GM19452 (cell line): ENCODE data around the gene ELK3.

Experiments used
- ATAC-seq: cut with Tn5 transposase; IDR thresholded peaks from one replicate; pipeline ENCODE4 v1.9.1; 2021; ENCODE audit not compliant: unreplicated experiment

Gene ELK3

DNA sequence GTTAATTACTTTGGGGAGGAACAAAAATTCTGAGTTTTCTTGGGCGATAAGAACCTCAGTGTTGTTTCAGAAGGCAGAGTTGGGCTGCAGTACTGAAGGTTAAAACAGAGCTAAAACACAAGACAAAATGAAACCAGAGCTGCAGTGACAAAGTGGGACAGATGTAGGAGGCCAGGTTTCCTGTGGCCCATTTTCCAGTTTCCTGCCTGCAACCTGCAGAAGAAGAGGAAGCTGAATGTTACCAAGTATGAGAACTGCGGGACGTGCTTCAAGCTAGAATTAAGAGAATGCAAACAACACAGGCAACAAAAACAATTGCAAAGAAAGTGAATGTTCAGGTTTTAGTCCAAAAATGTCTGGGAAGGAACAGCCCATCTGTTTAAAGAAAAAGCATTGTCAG, 17.8 kb downstream of the ELK3 start:
- ATAC-seq: no peak

- ATAC-seq: no peak
Observed at GRCh38 chr12:96212456-96213375, 18.5 kb downstream of the ELK3 start.

DNA sequence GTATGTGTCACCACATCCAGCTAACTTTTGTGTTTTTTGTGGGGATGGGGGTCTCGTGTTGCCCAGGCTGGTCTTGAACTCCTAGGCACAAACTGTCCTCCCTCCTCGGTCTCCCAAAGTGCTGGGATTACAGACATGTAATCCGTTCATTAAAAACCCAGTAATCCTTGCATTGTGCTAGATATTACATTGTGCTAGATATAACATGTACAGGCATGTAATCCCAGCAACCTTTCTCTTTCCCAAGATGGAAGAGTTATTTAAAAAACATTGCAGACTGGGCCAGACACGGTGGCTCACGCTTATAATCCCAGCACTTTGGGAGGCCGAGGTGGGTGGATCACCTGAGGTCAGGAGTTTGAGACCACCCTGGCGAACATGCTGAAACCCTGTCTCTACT, 19.7 kb downstream of the ELK3 start:
- ATAC-seq: no peak

GRCh38 chr12:96215919-96216273, 21.7 kb downstream of the ELK3 start:
- ATAC-seq: no peak

GRCh38 chr12:96218989-96219678, 25.0 kb downstream of the ELK3 start:
- no peak for ATAC-seq

DNA sequence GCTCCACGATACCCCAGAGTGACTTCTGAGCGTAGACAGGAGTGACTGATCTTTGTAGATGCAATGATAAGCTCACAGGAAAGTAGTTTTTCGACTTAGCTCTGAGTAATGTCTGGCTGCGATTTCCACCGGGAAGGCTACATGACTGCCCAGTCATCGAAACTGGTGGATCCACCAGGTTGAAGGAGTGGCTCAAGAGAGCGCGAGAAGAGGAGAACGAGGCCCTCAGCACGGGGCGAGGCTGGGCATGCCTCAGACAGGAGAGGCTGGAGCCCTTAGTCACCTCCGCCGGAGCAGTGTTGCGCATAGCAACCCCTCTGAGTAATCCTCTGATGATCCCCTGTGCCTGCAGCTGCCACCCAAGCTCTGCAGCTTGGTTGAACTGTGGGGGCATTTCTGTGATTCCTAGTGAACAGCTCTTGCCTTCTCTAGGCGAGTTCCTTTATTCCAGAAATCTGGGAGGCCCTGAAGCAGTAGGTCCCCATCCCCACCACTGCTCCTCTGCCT, 25.6 kb downstream of the ELK3 start:
- no peak for ATAC-seq

GRCh38 chr12:96220902-96221301, 26.7 kb downstream of the ELK3 start:
- ATAC-seq: no peak

DNA sequence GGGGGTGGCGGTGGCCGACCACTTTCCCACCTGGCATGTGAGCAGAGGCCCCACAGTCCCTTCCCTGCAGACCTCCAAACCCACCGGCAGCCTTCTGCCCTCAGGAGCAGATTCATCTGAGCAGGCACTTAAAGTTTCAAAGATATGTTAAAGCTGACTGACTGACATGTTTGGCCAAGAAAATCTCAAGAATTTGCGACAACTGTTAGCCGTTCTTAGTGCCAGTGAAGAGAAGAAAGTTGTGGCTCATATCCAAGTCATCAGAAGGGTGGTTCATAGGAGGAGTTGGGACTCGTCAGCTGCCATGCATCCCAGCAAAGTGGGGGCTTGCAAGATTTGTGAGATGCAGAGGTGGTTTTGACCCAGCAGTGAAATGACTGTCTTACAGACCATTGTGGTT, 27.2 kb downstream of the ELK3 start:
- no peak for ATAC-seq

GRCh38 chr12:96223411-96224218, 29.4 kb downstream of the ELK3 start:
- ATAC-seq: no peak

DNA sequence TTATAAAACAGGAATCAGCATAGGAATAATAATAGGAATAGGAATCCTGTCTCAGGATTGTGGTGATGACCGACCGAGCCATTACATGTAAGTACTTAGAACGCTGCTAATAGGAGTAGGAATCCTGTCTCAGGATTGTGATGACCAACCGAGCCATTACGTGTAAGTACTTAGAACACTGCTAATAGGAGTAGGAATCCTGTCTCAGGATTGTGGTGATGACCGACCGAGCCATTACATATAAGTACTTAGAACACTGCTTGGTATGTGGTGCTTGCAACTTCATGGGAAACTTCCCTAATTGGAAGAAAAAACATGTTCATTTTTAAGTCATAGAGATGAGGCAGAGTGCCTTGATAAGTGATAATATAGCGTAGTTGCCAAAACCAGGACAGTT, 30.0 kb downstream of the ELK3 start:
- no peak for ATAC-seq

- ATAC-seq: no peak
Observed at GRCh38 chr12:96225044-96225855, 31.1 kb downstream of the ELK3 start.

GRCh38 chr12:96225994-96226399, 31.8 kb downstream of the ELK3 start:
- no peak for ATAC-seq

DNA sequence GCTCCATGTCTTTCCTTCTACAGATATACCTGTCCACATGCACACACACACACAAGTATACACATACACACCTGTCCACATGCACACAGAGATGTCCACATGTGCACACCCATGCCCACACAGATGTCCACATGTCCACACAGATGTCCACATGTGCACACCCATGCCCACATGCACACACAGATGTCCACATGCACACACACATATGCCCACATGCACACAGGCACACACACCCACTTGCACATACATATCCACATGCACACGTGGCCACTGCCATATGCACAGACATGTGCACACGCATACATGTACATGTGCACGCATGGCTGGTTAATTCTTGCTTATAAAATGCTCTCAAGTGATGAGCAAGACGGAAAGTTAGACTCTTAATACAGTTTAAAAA, 32.2 kb downstream of the ELK3 start:
- ATAC-seq: no peak

GRCh38 chr12:96226801-96227348, 32.7 kb downstream of the ELK3 start:
- ATAC-seq: no peak

- ATAC-seq: no peak
Observed at GRCh38 chr12:96227365-96228106, 33.4 kb downstream of the ELK3 start.

DNA sequence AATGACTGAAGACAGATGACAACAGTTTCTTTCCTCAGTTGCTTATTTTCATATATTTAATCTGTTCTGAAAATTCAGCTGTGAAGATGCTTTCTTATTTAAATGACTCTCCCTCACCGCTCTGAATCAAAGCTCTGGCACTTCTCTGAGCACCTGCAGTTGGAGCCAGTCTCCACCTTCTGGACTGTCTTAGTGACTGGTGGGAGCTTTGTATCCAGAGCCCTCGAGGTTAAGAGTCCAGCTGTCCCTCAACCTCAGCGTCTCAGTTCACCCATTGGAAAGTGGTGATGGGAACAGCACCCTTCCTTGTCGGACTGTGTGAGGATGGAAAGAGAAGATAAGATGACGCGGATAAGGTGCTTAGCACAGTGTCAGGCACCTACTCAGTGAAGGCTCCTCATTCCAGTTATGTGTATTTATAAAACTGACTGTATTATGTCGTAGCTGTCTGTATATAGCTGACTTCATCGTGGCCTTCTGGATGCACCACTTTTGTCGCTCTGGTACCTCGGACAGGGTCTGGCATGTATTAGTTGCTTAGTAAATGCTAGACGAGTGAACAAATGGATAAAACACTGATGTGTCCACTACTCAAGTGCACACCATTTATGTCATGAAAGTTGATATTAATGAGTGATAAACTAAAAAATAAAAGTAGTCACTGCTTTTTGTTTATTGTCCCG, 34.5 kb downstream of the ELK3 start:
- ATAC-seq: no peak

GRCh38 chr12:96230646-96231045, 36.5 kb downstream of the ELK3 start:
- no peak for ATAC-seq

GRCh38 chr12:96233168-96233567, 39.0 kb downstream of the ELK3 start:
- no peak for ATAC-seq

GRCh38 chr12:96233939-96234461, 39.8 kb downstream of the ELK3 start:
- ATAC-seq: no peak
